Cardiac fibroblast (primary cell): Measurements from ENCODE around the gene RSAD1.

Source experiments
- DNase-seq, 2 donors: peaks; one replicate each; pipeline versions ENCODE4 v3.0.0 to v3.0.0-alpha.2; 2010; ENCODE audit warnings: low read depth in 2 of 2
- H3K4me3 ChIP-seq, 2 donors: replicated peaks in 1 of 2; 1 replicate in 1 of 2; 2 replicates in 1 of 2; pipeline ENCODE4 v1.5.1; 2011; ENCODE audit warnings: low read depth in 2 of 2, low read length in 2 of 2, mild to moderate bottlenecking in 2 of 2, moderate library complexity in 1 of 2
- CTCF ChIP-seq: IDR thresholded peaks from one replicate; pipeline ENCODE4 v1.5.1; 2011; ENCODE audit warnings: low read depth, mild to moderate bottlenecking, low read length, inconsistent platforms

Gene RSAD1

GRCh38 chr17:50499721-50500120 lies 21.1 kb downstream of the RSAD1 start:
- DNase-seq: no peak
- TF ChIP-seq CTCF: no peak
- H3K4me3 ChIP-seq: no peak overlapping the region

GRCh38 chr17:50501054-50501453 lies 22.4 kb downstream of the RSAD1 start:
- H3K4me3 ChIP-seq: no peak overlapping the region
- peak; percentile 36 for TF ChIP-seq CTCF
- DNase-seq: peak; percentile 43 to 61

GRCh38 chr17:50502301-50502990 lies 23.8 kb downstream of the RSAD1 start:
- H3K4me3 ChIP-seq: no peak overlapping the region
- TF ChIP-seq CTCF: no peak
- DNase-seq: no peak

- no peak for DNase-seq
- no peak overlapping the region for H3K4me3 ChIP-seq
- no peak for TF ChIP-seq CTCF
Measured at GRCh38 chr17:50505591-50506130, 27.0 kb downstream of the RSAD1 start.

GRCh38 chr17:50506298-50506697 lies 27.6 kb downstream of the RSAD1 start:
- H3K4me3 ChIP-seq: no peak overlapping the region
- no peak for TF ChIP-seq CTCF

GRCh38 chr17:50507871-50508572 lies 29.4 kb downstream of the RSAD1 start, which contains the start of gene MYCBPAP:
MYCBPAP (plus strand) TSS chr17:50508439; CDS start chr17:50508675, 236 bp downstream.
- TF ChIP-seq CTCF: no peak
- peak; percentile 77 to 86 for DNase-seq
- peak within 1 kb of the TSS; percentile 35 to 55 for H3K4me3 ChIP-seq

More at GRCh38 chr17:50506298-50506697, 27.6 kb downstream of the RSAD1 start:
- DNase-seq: no peak
